Effector memory CD4-positive, alpha-beta T cell (primary cell): ENCODE results near the gene TECPR2.

Experiments
- DNase-seq, 3 donors: peaks; one replicate each; pipeline ENCODE4 v3.0.0-alpha.2; 2020
- H3K27ac ChIP-seq: 2 replicates; pipeline ENCODE4 v1.7.0; 2013; ENCODE audit warnings: mild to moderate bottlenecking, low read length, moderate library complexity; ENCODE audit not compliant: insufficient read depth, poor library complexity, severe bottlenecking
- H3K27me3 ChIP-seq: replicated peaks from 2 replicates; pipeline ENCODE4 v1.7.0; 2013; ENCODE audit warnings: mild to moderate bottlenecking, low read length; ENCODE audit not compliant: insufficient read depth, control insufficient read depth, poor library complexity, severe bottlenecking
- H3K36me3 ChIP-seq: 2 replicates; pipeline ENCODE4 v1.7.0; 2013; ENCODE audit warnings: mild to moderate bottlenecking, low read length, moderate library complexity; ENCODE audit not compliant: control insufficient read depth, insufficient read depth
- H3K4me1 ChIP-seq: 2 replicates; pipeline ENCODE4 v1.7.0; 2013; ENCODE audit warnings: low read length, mild to moderate bottlenecking; ENCODE audit not compliant: control insufficient read depth, insufficient read depth, poor library complexity, severe bottlenecking
- H3K4me3 ChIP-seq: 2 replicates; pipeline ENCODE4 v1.7.0; 2013; ENCODE audit warnings: low read length, low read depth, mild to moderate bottlenecking; ENCODE audit not compliant: insufficient read depth, poor library complexity, severe bottlenecking
- H3K9me3 ChIP-seq: 2 replicates; pipeline ENCODE4 v1.7.0; 2013; ENCODE audit warnings: mild to moderate bottlenecking, low read length, moderate library complexity; ENCODE audit not compliant: control insufficient read depth

Gene TECPR2

DNA sequence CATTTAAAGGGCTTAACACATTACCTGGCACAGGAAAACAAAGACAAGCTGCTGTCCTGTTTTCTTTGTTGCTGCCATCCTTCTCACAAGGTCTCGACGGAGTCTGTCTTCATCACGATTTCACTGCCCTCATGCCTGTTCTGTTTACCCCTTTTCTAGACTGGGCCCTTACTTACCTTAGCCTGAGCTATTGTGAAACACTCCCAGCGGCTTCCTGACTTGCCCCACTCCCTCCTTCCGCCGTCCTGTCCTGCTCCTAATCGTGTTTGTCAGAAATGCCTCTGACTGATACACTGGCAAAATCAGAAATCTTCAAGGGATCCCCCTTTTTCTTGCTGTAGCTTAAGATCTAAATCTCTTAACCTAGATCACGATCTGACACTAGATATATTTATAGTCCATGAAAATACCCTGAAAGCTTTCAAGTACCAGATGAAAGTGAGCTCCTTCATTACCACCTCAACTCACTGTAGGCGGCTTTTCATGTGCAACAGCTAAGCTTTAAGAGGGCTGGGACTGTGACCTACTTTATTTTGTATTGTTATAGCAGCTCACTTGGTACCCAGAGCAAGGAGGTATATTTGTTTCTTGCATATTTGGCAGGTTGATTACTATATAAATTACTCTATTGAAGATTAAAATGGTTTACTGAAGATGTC lies 32.1 kb downstream of the TECPR2 start:
- DNase-seq = no peak
- Histone ChIP-seq H3K36me3 (no peaks in the 10 kb centered on the region), H3K4me1 (no peaks in the 10 kb centered on the region), H3K27me3 (no peaks in the 10 kb centered on the region), H3K27ac (peak overlapping the region; percentile 39), H3K9me3 (no peaks in the 10 kb centered on the region), H3K4me3 (no peak overlapping the region)

DNA sequence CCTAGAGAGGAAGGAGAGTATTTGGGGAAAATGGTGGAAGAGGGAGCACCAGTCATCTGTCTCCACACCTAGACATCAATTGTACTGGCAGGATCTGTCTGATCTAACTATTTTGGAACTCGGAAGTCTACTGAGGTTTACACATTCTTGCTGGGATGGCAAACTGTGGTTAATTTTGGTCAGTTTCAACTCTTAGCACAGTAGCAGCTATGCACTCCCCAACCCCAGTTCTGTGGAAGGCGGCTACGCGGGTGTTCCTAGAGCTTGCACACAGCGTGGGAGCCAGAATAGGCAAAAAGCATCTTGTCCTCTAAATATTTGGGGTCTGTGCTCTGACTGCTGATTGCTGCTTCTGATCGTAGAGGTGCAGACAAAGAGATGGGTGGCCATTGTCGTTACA lies 33.8 kb downstream of the TECPR2 start:
- no peaks in the 10 kb centered on the region for H3K4me1 ChIP-seq
- no peak overlapping the region for H3K4me3 ChIP-seq
- H3K9me3 ChIP-seq = no peaks in the 10 kb centered on the region
- H3K27ac ChIP-seq = no peak overlapping the region
- H3K27me3 ChIP-seq = no peaks in the 10 kb centered on the region
- DNase-seq = no peak
- no peaks in the 10 kb centered on the region for H3K36me3 ChIP-seq

DNA sequence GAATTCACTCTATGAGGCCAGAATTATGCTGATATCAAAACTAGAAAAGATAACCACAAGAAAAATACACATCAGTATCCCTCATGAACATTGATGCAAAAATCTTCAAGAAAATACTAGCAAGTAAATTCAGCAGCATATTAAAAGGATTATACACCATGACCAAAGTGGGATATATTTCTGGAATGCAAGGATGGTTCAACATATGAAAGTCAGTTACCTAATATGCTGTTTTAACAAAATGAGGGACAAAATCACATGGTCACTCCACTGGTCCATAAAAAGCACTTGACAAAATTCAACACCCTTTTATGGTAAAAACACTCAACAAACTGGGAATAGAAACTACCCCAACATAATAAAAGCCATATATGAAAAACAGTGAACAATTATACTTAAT lies 40.3 kb downstream of the TECPR2 start:
- Histone ChIP-seq H3K4me3 (no peak overlapping the region), H3K9me3 (no peaks in the 10 kb centered on the region), H3K4me1 (no peaks in the 10 kb centered on the region), H3K36me3 (no peaks in the 10 kb centered on the region), H3K27ac (no peak overlapping the region), H3K27me3 (no peaks in the 10 kb centered on the region)
- no peak for DNase-seq

DNA sequence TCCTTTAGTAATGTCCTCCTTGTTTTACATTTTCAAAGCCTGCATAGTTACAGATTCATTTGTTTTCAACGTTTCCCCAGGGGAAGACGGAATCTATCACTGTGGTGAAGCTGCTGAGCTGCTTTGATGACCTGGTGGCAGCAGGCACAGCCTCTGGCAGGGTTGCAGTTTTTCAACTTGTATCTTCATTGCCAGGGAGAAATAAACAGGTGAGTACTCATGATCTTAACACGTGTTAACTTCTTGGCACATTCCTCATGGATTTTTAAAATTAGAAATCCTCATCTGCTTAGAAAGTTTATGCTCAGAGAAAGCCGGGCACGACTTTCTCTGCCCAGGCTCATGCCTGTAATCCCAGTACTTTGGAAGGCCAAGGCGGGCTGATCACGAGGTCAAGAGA lies 44.5 kb downstream of the TECPR2 start:
- Histone ChIP-seq H3K27me3 (no peaks in the 10 kb centered on the region), H3K4me3 (no peak overlapping the region), H3K27ac (no peak overlapping the region), H3K36me3 (no peaks in the 10 kb centered on the region), H3K9me3 (no peaks in the 10 kb centered on the region), H3K4me1 (no peaks in the 10 kb centered on the region)
- DNase-seq = no peak

DNA sequence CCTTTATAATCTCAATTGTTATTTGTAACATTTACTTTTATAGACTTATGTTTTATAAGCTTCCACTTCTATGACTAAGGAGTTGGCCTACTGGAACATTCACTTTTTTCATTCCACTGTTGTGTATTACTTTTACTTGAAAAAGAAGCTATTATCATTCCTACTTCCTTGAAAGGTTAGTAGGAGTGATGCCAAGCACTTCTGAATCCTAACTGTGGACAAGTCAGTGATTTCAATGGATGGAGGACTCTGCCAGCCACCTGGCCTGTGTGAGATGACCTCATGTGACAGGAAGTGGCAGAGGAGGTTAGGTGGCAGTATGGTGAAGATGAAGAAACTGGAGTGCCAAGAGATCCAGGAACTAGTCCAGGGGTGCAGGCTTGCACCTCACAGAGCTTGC lies 46.0 kb downstream of the TECPR2 start:
- DNase-seq = no peak
- H3K36me3 ChIP-seq = no peaks in the 10 kb centered on the region
- H3K4me1 ChIP-seq = no peaks in the 10 kb centered on the region
- no peaks in the 10 kb centered on the region for H3K9me3 ChIP-seq
- no peak overlapping the region for H3K27ac ChIP-seq
- H3K27me3 ChIP-seq = no peaks in the 10 kb centered on the region
- H3K4me3 ChIP-seq = no peak overlapping the region

DNA sequence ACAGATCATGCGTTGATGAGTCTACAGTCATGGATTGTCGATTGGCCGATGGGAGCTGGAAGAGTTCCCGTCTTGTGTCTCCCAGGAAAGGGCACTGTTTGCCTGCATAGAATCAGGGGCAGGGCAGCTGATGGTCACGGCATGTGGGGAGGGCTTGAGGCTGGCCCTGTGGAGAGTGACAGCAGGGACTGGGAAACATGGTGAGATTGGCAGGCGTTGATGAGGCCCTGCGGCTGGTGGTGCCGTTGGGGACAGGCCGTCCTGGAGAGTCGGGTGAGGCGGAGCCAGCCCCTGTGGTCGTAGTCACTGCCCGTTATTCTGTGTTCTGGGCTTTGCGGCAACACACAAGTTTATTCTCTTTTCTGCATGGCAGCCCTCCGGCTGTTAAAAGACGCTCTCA lies 52.9 kb downstream of the TECPR2 start:
- H3K4me1 ChIP-seq = no peaks in the 10 kb centered on the region
- no peaks in the 10 kb centered on the region for H3K36me3 ChIP-seq
- H3K27ac ChIP-seq = no peak overlapping the region
- H3K9me3 ChIP-seq = no peaks in the 10 kb centered on the region
- no peak overlapping the region for H3K4me3 ChIP-seq
- H3K27me3 ChIP-seq = no peaks in the 10 kb centered on the region
- DNase-seq = no peak

DNA sequence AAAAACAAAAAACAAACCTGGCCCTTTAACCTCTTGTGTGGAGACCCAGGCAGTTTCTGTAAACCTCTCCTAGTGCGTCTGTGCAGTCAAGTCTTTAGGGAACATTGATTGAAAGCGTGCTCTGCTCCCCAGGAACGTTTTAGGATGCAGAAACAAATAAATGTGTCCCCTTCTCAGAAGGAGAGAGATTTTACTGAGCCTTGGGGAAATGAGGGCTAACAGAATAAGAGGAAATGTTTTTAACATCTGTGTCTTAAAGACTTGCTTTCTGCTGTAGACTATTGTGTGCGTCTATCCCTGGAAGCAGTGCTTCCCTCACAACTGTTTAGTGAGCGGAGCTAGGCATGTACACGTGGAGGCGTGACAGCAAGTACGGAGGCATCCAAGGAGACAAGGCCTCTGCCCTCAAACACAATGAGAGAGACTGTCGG lies 54.3 kb downstream of the TECPR2 start:
- no peaks in the 10 kb centered on the region for H3K36me3 ChIP-seq
- H3K27me3 ChIP-seq = no peaks in the 10 kb centered on the region
- H3K27ac ChIP-seq = no peak overlapping the region
- H3K4me1 ChIP-seq = no peaks in the 10 kb centered on the region
- no peak for DNase-seq
- no peak overlapping the region for H3K4me3 ChIP-seq
- H3K9me3 ChIP-seq = no peaks in the 10 kb centered on the region

DNA sequence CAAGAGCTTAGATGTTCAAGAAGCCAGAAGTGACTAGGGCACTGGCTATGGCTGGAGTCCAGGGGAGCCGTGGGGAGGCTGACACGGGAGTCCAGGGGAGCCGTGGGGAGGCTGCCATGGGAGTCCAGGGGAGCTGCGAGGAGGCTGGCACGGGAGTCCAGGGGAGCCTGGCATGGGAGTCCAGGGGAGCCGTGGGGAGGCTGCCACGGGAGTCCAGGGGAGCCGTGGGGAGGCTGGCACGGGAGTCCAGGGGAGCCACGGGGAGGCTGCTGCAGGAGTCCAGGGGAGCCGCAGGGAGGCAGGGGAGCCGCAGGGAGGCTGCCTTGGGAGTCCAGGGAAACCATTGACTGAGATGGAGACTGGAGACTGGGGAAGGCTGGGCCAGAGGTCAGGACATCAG lies 54.9 kb downstream of the TECPR2 start:
- Histone ChIP-seq H3K27me3 (no peaks in the 10 kb centered on the region), H3K4me3 (no peak overlapping the region), H3K9me3 (no peaks in the 10 kb centered on the region)

DNA sequence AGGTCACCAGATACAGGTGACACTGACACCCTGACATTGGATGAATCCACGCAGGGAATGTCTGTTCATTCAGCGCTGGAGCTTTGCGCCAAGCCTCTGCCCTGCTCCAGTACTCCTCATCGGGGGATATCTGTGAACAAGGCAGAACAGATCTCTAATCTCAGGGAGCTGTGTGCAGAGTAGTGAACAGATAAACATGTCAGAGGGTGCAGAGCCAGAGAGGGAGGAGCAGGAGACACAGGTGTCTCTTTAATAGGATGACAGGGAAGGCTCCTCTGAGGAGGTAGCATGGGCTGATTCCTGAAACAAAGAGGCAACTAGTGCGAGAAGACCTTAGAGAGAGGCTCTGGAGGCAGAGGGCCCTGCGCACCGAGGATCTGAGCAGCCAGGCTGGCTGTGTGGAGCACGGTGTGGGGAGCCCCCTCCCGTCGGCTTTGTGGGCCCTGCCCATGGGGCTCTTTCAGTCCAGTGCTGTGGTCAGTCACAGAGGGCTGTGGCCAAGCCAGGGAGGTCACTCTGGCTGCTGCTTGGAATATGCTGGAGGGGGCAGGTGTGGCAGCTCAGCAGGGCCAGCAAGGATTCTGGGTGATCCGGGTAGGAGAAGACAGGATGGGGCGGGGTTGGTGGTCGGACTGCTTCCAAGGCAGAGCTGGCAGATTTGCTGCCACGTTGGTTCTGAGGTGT lies 55.6 kb downstream of the TECPR2 start:
- Histone ChIP-seq H3K9me3 (no peaks in the 10 kb centered on the region), H3K27ac (no peak overlapping the region), H3K4me3 (no peak overlapping the region), H3K4me1 (no peaks in the 10 kb centered on the region), H3K27me3 (no peaks in the 10 kb centered on the region), H3K36me3 (no peaks in the 10 kb centered on the region)
- DNase-seq = no peak

More for the DNA sequence above, 54.9 kb downstream of the TECPR2 start:
- Histone ChIP-seq H3K27ac (no peak overlapping the region), H3K36me3 (no peaks in the 10 kb centered on the region), H3K4me1 (no peaks in the 10 kb centered on the region)
- no peak for DNase-seq

DNA sequence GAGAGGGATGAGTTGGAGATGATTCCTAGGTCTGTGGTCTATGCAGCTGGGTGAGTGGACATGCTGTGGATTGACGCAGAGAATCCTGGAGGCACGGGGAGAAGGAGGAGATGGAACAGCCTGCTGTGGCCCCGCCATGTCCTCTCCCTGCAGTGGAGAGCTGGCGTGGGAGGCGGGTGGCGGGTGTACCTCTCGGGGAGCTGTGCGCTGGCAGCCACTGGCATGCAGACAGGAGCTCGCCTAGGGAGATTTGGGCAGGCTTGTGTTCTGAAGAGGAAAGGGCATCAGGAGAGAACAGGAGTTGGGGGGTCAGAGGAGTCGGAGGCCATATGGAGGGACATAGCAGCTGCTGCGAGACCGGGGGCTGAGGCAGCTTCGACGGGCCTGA lies 56.1 kb downstream of the TECPR2 start:
- Histone ChIP-seq H3K4me3 (no peak overlapping the region), H3K36me3 (no peaks in the 10 kb centered on the region), H3K27me3 (no peaks in the 10 kb centered on the region), H3K27ac (no peak overlapping the region), H3K9me3 (no peaks in the 10 kb centered on the region), H3K4me1 (no peaks in the 10 kb centered on the region)
- no peak for DNase-seq
